Transverse colon (tissue), 4 donors: ENCODE data around the gene TMEM273.

Experiments
- CTCF ChIP-seq, 5 experiments: fragments of 200-600 bp in 3 of 5; fragments of 450-650 bp in 2 of 5; sonication (generic) in 3 of 5; IDR thresholded peaks; 1 replicate in 2 of 5; 2 replicates in 3 of 5; pipeline ENCODE4 v1.5.1; 2016 to 2017; ENCODE audit warnings: antibody characterized with exemption in 5 of 5, inconsistent platforms in 3 of 5, mild to moderate bottlenecking in 2 of 5, moderate library complexity in 1 of 5
- EP300 ChIP-seq: sonication (generic); formaldehyde crosslinking; IDR thresholded peaks from one replicate; pipeline ENCODE4 v1.6.1; 2017; ENCODE audit warnings: antibody characterized with exemption, low read depth
- POLR2A ChIP-seq: fragments of 450-650 bp; IDR thresholded peaks from one replicate; pipeline ENCODE4 v1.6.1; 2016; ENCODE audit warnings: antibody characterized with exemption, mild to moderate bottlenecking, moderate library complexity
- POLR2AphosphoS5 ChIP-seq, 3 donors: sonication (generic); formaldehyde crosslinking; IDR thresholded peaks; one replicate each; pipeline ENCODE4 v1.6.1; 2016; ENCODE audit warnings: antibody characterized with exemption in 3 of 3

- TF ChIP-seq POLR2A = no peak
- TF ChIP-seq POLR2AphosphoS5 (IDR thresholded peaks at IDR 0.05) = no peak
- no peak for TF ChIP-seq CTCF (IDR thresholded peaks at IDR 0.05)
- TF ChIP-seq EP300 = no peak
Measured at GRCh38 chr10:49107111-49107886, 80.9 kb downstream of the TMEM273 start.
